Activated T-cell treated with anti-CD3 and anti-CD28 coated beads for 1 hour (primary cell): ENCODE results near the gene ECM2.

Experiments
- DNase-seq: peaks from one replicate; pipeline ENCODE4 v3.0.0-alpha.2; 2020; ENCODE audit warnings: low read depth

The ECM2 gene

DNA sequence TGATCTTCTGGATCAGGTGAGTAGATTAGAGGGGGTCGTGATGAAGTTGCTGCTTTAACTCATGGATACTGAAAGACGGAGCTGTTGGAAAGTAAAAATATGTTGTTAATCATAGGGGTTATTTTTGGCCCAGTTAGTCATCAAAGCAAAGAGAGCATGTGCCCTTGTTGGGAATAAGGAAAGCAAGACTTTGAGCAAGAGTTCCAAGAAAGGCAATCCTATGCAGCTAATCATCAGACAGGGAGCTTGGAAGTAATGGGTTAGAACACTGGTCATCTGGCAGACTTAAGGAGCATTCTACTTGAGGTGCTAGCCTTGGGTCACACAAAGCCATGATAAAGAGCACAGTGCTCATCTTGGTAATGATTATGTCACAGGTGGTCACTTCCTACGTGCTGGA lies 71.8 kb downstream of the ECM2 start:
- DNase-seq, result no peak

DNA sequence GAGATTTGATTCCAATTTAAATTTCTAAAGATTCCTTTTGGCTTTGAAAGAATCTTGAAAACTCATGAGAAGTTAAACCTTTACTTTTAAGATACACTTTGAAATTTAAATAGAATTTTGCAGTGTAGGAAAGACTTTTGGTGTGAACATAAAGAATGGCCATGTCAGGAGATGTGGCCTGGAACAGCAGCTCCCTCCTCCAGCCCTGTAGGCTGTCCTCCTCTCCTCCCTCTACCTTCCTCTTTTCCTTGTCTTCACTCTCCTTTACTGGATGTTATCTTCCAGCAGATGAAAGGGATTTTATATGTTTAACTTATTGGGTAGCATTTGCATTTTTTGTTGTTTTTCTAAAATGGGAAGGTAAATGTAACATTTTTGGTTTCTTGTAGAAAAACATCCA lies 72.4 kb downstream of the ECM2 start:
- DNase-seq, result no peak

DNA sequence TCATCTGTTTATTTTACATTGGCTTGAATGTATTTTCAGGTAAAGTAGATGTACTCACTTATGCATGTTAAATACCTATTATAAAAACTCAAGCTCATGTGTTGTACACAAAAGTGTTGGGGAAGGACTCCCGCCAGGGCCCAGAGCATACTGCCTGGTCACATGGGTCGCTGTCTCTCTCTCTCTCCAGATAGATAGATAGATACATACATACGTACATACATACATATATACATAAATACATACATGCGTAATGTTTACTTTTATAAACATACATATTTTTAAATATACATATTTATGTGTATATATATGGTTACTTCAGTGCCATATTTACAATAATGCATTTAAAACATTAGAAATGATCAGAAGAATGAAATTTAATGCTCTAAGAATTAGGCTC lies 78.2 kb downstream of the ECM2 start:
- no peak for DNase-seq

- DNase-seq, result no peak
Observed at GRCh38 chr9:92455217-92455616, 80.6 kb downstream of the ECM2 start.

GRCh38 chr9:92446536-92446935 lies 89.3 kb downstream of the ECM2 start:
- no peak for DNase-seq
